Heart left ventricle (tissue), 16 donors: ENCODE measurements around the gene CLK4. TPM values are rescaled to one million over a fixed set of nuclear protein-coding genes. Genes with fewer than 3 reads are reported as not detected.

Experiments
- ATAC-seq, 4 donors: fragments of 200-7000 bp; cut with Tn5 transposase; one replicate each; pipeline ENCODE4 v1.9.1; 2020 to 2022; ENCODE audit warnings: moderate library complexity in 4 of 4, mild to moderate bottlenecking in 3 of 4, moderate number of reproducible peaks in 1 of 4
- DNase-seq, 5 donors: peaks; one replicate each; pipeline ENCODE4 v3.0.0-alpha.2; 2020
- H3K27ac ChIP-seq, 12 donors: fragments of 200-600 bp; sonication (generic) in 4 of 12; one replicate each; pipeline versions ENCODE4 v1.5.0 to v1.8.0; 2016 to 2022; ENCODE audit warnings: mild to moderate bottlenecking in 2 of 12
- H3K27me3 ChIP-seq, 9 donors: fragments of 200-600 bp; sonication (generic) in 2 of 9; one replicate each; pipeline versions ENCODE4 v1.5.1 to v1.8.0; 2016 to 2022; ENCODE audit warnings: mild to moderate bottlenecking in 3 of 9
- H3K36me3 ChIP-seq, 9 donors: fragments of 200-600 bp; sonication (generic) in 2 of 9; one replicate each; pipeline versions ENCODE4 v1.5.0 to v1.8.0; 2018 to 2022; ENCODE audit warnings: mild to moderate bottlenecking in 2 of 9
- H3K4me1 ChIP-seq, 12 donors: fragments of 200-600 bp; sonication (generic) in 4 of 12; one replicate each; pipeline versions ENCODE4 v1.5.0 to v1.8.0; 2016 to 2022; ENCODE audit warnings: mild to moderate bottlenecking in 3 of 12
- H3K4me3 ChIP-seq, 12 donors: fragments of 200-600 bp; sonication (generic) in 4 of 12; one replicate each; pipeline versions ENCODE4 v1.5.0 to v1.8.0; 2017 to 2022; ENCODE audit warnings: mild to moderate bottlenecking in 9 of 12, moderate library complexity in 4 of 12
- H3K9me3 ChIP-seq, 12 donors: fragments of 200-600 bp; sonication (generic) in 4 of 12; one replicate each; pipeline versions ENCODE4 v1.5.0 to v1.8.0; 2016 to 2022; ENCODE audit warnings: mild to moderate bottlenecking in 1 of 12
- CTCF ChIP-seq, 12 donors: fragments of 200-600 bp; sonication (generic) in 4 of 12; IDR thresholded peaks; one replicate each; pipeline versions ENCODE4 v1.5.0 to v1.8.0; 2018 to 2022; ENCODE audit warnings: antibody characterized with exemption in 12 of 12, mild to moderate bottlenecking in 5 of 12
- POLR2A ChIP-seq, 2 donors: fragments of 450-650 bp; IDR thresholded peaks; one replicate each; pipeline ENCODE4 v1.6.1; 2017; ENCODE audit warnings: antibody characterized with exemption in 2 of 2, mild to moderate bottlenecking in 2 of 2, moderate library complexity in 2 of 2
- WGBS, 4 donors: extraction: QIAGEN DNeasy Blood & Tissue Kit in 2 of 4; methylation state at CpG; one replicate each; pipeline versions ENCODE4 v1.1.5 to v1.1.7; 2013 to 2018; 5-methylcytosine and 5-hydroxymethylcytosine counted together
- intact Hi-C, 10 donors: fragments of 100-400 bp; cut with DNase I; formaldehyde crosslinking; loops; one replicate each; pipeline versions ENCODE4 v1.11.1 to v1.14.2; 2022
- polyA plus RNA-seq, 2 donors: library from polyadenylated mRNA; stranded (reverse); fragments of 200-250 nt; gene quantifications; one replicate each; pipeline ENCODE4 v1.2.3, GENCODE V29; 2013
- total RNA-seq, 9 donors: library from RNA; depleted of rRNA in 2 of 9; stranded (reverse); fragments of >200 nt in 2 of 9; fragmentation: NEBNext Ultra II Directional in 3 of 9; extraction: Animal tissue kit (Norgen Biotek cat#: 25700) in 3 of 9; gene quantifications; one replicate each; pipeline versions ENCODE4 v1.1.0 to v1.2.4, GENCODE V29; 2016 to 2023
- donor health status: ischemic (EF 13 %, LVEDD 7.1; RV severe dilation, severe dysfunction).
- donor health status: healthy with polysubstance abuse.
- donor health status: DM: no; HTN: yes; CAD: no.
- donor health status: DM: no; HTN: no; CAD: no.
- donor health status: ischemic (EF 25% LVEDD 6.9; RV normal size, moderate dysfunction).
- donor health status: ischemic (EF 25% LVEDD 5.7; RV mildly dilated, moderate dysfunction).
- donor health status: healthy.
- donor health status: DM: yes; HTN: yes; CAD: no.
- donor health status: ischemic (EF 35%, LVEDD 5.7; RV mildly dilated, moderate dysfunction).
- donor health status: nonischemic (EF 11% LVEDD 7.7; RV severe dilation, severe dysfunction).
- donor health status: DM: yes; HTN: yes; CAD: no.
- donor health status: PGD.
- donor health status: ischemic (EF 29% LVEDD 5.4; RV normal size, mild dysfunction).
- donor health status: nonischemic (EF 23%, LVEDD 6.1; RV moderate dilation, normal function).

Gene CLK4
- total and polyA plus RNA-seq, 11 donors: 5.2 to 24.0 (median 16.3) TPM

DNA sequence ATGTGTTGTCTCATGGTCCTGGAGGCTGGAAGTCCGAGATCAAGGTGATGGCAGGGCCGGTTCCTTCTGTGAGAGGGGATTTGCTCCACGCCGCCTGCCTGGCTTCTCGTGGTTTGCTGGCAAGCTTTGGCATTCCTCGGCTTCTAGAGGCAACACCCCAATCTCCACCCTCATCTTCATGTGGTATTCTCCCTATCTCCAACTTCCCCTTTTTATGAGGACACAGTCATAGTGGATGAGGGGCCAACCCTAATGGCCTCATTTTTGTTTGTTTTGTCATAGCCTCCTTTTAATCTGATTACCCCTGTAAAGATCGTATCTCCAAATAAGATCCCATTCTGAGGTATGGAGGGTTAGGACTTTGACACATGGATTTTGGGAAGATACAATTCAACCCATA, 41.7 kb upstream of the CLK4 start:
- Histone ChIP-seq H3K9me3 (no peaks in the 10 kb centered on the region), H3K4me3 (no peak overlapping the region), H3K27ac (no peak overlapping the region), H3K36me3 (no peaks in the 10 kb centered on the region), H3K27me3 (peaks cover 0 to 8% (median 0%) of the 10 kb centered on the region in 9 donors), H3K4me1 (no peaks in the 10 kb centered on the region)
- WGBS, 4 donors: 83 to 86% (median 84%) methylated on average over 7 of the region's 7 CpGs
- ATAC-seq (no peak), DNase-seq (no peak)
- intact Hi-C loops: no loop called here
- TF ChIP-seq POLR2A (IDR thresholded peaks at IDR 0.05) (no peak), CTCF (IDR thresholded peaks at IDR 0.05) (no peak)

DNA sequence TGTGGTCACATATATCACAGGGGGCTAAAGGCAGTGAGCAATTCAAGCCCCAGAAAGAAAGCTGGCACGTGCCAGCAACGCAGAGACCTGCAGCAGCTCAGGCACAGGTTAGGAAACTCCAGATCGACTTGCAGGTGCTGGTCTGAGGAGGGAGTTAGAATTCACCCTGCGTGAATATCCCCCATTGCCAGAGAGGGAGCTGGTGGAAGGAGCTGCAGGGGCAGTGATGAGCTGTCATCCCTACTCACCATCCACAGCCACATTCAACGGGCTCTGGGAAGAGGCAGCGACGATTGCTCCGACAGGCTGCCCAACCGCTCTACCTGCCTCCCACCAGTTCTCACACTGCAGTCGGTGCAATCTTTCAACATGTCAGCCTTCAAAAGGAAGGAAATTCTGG, 40.8 kb upstream of the CLK4 start:
- TF ChIP-seq CTCF (IDR thresholded peaks at IDR 0.05): no peak
- no peak for TF ChIP-seq POLR2A (IDR thresholded peaks at IDR 0.05)
- Histone ChIP-seq H3K4me1 (no peaks in the 10 kb centered on the region), H3K27ac (no peak overlapping the region), H3K36me3 (no peaks in the 10 kb centered on the region), H3K27me3 (peaks cover 0 to 8% (median 0%) of the 10 kb centered on the region in 9 donors), H3K9me3 (no peaks in the 10 kb centered on the region), H3K4me3 (no peak overlapping the region)
- 46 to 64% (median 47%) methylated on average over 10 of the region's 10 CpGs for WGBS, 4 donors
- no peak for DNase-seq
- ATAC-seq: no peak
- intact Hi-C loops: no loop called here

- Histone ChIP-seq H3K27ac (no peak overlapping the region), H3K27me3 (peaks cover 0 to 8% (median 0%) of the 10 kb centered on the region in 9 donors), H3K36me3 (no peaks in the 10 kb centered on the region), H3K9me3 (no peaks in the 10 kb centered on the region), H3K4me1 (no peaks in the 10 kb centered on the region), H3K4me3 (no peak overlapping the region)
- WGBS, 4 donors: 14 to 20% (median 17%) methylated on average over 5 of the region's 5 CpGs
- ATAC-seq: peak in 1 of 4 donors; percentile 32
- DNase-seq: no peak
- intact Hi-C loops: no loop called here
- TF ChIP-seq POLR2A (IDR thresholded peaks at IDR 0.05): no peak
- TF ChIP-seq CTCF (IDR thresholded peaks at IDR 0.05): no peak
Measured at GRCh38 chr5:178667101-178667500, 40.3 kb upstream of the CLK4 start.

GRCh38 chr5:178664141-178664540, 37.3 kb upstream of the CLK4 start:
- Histone ChIP-seq H3K4me1 (no peaks in the 10 kb centered on the region), H3K9me3 (no peaks in the 10 kb centered on the region), H3K4me3 (no peak overlapping the region), H3K36me3 (no peaks in the 10 kb centered on the region), H3K27ac (no peak overlapping the region), H3K27me3 (peaks cover 0 to 8% (median 0%) of the 10 kb centered on the region in 9 donors)
- TF ChIP-seq POLR2A (IDR thresholded peaks at IDR 0.05): no peak
- no peak for TF ChIP-seq CTCF (IDR thresholded peaks at IDR 0.05)
- DNase-seq (no peak), ATAC-seq (no peak)
- 62 to 72% (median 67%) methylated on average over 3 of the region's 3 CpGs for WGBS, 4 donors
- intact Hi-C loops: no loop called here
